GDM1 (cell line): ENCODE results near the gene NOL6.
"Not testable (repeated sequence)": the region's sequence is repeated elsewhere in the genome, so short reads cannot be mapped to it uniquely, and the experiment has no call there.

ENCODE experiments used
- DNase-seq: peaks from one replicate; lab custom pipeline; 2025; lab: John Stamatoyannopoulos, UW

Gene NOL6

DNA sequence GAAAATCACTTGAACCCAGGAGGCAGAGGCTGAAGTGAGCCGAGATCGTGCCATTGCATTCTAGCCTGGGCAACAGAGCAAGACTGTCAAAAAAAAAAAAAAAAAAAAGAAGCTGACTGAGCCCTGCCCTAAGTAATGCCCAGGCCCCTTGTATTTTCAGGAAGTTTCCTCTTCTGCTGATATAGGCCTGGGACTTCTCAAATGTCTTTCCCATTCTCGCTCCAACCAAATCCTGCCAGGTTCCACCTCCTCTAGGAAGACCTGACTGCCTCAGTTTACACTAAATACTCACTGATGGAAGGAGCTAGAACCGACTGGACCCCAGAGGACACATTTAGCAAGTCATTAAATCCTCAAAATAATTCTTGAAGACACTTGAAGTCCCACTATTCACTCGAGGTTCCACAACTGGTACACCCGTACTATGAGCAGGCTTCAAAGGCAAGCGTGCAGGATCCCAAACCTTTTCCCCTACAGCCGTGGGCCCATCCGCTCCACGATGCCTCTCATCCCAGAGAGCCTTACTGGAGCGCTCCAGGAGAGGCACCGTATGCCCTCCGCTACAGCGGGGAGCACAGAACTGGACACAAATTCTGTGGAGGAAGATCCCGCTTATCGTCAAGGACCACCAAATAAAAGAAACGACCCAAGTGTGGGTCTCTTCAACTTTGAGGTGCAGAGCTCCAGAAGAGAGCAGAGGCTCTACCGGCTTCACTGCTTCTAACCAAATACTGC, 676 bp downstream of the NOL6 start:
- DNase-seq, result no peak

DNA sequence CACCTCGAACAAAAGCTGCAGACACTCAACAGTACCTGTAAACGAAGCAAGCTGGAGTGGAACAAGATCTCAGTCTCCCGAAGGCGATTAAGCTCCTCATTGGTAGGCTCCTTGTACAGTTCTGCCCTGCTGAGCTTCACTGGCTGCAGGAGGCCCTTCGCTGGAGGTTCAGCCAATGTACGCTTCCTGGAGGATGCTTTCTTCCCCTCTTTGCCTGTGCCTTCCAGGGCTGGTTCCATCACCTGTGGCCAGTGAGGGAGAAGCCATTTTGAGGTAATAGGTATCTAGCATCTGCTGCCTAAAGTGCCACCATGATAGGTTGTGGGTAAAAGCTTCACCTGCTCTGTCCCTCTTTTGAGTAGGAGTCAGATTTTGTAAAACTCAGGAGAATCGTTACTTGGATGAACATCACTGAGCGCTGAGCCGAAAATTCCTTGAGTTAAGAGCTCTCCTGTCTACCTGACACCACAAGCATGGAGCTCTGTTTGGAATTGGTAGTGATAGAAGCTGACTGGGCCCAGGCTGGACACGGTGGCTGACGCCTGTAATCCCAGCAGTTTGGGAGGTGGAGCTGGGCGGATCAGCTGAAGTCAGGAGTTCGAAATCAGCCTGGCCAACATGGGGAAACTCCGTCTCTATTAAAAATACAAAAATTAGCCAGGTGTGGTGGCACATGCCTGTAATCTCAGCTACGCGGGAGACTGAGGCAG, 1.4 kb downstream of the NOL6 start:
- no peak for DNase-seq

DNA sequence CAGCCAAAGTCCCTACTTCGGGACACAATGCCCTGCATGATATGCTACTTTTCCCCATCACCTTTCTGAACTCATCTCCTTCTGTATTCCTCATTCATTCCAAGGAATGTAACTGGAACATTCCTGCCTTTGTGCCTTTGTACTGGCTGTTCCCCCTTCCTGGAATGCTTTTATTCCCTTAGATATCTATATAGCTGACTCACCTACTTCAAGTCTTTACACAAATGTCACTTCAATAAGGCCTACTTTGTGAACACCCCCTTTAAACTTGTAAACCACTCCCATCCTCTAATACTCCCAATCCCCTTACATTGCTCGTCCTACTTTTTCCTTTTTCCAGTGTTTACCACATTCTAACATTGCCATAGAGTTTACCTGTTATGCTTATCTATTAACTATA, 2.4 kb downstream of the NOL6 start:
- no peak for DNase-seq

DNA sequence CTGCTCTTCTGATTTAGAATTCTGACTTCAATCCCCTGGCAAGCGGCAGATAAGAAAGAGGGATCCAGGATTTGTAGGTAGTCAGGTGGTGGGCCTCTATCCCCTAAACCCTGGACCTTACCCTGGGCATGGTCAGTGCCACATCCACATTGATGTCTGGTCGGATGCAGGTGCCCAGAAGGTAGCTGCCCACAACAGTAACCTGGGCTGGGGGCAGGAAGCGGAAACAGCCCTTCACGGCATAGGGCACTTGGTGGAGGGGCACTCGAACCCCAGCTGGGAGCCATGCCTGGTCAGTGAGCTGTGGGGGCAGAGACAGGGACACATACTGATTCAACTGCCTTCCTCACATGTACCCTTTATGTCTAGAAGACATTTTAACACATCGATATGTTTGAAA, 3.8 kb downstream of the NOL6 start:
- DNase-seq, result no peak

DNA sequence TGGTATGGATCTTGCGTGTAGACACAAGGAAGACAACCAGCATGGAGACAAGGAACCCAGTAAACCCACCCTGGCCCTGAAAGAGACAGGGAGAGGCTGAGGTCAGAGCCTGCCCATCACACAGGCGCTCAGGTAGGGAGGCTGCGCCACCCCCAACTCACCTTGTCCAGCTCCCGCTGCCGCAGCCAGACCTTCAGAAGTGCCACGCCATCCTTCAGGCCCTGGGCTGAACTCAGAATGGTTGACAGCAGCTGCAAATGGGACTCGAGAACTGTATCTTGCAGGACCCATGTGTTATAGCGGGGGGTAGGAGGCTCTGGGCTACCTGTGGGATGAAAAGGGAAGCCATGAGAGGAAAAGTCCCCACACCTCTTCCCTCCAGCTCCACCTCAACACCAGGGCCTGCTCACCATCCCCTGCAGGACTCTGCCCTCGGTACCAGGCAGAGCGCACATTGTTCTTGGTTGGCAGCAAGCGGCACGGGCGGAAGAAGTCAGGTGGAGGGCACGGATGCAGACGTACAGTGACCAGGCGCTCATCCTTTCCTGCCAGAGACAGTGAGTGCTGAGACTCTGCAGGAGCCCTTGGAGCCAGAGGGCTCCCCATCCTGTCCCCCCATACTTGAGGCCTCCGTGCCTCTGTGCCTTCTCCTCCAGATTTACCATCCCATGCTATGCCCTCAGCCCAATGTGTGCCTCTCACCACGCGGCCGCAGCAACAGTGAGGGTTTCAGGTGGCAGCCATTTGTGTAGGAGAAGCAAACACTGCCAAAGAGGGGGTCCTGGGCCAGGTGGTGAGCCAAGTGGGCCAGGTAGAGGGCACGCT, 4.7 kb downstream of the NOL6 start:
- no peak for DNase-seq

DNA sequence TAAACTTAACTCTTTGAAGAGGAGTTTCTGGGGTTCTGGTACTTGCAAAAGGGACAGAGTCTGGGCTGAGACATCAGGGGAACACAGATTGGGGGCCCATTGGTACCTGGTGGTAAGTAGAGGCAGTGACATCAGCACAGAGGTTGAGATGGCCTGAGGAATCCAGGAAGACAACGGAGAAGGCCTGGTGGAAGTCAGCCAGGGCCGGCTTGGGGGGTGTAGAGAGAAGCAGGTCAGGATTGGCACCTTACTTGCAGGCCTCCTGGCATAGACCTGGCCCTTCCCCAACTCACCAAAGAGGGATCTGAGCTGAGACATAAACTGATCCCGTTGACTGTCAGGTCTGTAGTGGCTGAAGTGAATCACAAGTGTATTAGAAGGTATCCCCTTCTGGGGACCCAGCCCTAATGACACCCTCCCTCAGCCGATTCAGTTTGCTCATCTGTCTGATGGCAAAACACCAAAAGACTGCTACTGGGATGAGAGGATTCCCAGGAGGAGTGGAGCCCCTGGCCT, 5.5 kb downstream of the NOL6 start:
- DNase-seq, result no peak

DNA sequence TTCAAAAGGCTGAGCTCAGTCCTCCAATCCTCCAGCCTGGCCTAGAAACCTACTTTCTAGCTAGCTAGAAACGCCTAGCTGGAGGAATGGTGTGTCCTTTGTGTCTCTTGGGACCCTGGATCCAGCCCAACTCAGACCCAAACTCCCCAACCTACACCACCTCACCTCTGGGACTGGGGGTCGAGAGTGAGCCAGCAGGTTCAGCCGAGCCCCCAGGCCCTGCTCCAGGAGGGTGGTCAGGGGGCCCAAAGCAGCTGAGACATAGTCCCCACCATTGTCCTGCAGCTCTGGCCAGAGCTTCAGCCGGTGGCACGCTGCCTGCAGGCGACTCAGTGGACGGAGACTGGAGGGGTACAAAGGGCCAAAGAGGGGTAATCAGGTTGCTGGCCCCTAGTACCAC, 6.2 kb downstream of the NOL6 start:
- DNase-seq, result no peak

DNA sequence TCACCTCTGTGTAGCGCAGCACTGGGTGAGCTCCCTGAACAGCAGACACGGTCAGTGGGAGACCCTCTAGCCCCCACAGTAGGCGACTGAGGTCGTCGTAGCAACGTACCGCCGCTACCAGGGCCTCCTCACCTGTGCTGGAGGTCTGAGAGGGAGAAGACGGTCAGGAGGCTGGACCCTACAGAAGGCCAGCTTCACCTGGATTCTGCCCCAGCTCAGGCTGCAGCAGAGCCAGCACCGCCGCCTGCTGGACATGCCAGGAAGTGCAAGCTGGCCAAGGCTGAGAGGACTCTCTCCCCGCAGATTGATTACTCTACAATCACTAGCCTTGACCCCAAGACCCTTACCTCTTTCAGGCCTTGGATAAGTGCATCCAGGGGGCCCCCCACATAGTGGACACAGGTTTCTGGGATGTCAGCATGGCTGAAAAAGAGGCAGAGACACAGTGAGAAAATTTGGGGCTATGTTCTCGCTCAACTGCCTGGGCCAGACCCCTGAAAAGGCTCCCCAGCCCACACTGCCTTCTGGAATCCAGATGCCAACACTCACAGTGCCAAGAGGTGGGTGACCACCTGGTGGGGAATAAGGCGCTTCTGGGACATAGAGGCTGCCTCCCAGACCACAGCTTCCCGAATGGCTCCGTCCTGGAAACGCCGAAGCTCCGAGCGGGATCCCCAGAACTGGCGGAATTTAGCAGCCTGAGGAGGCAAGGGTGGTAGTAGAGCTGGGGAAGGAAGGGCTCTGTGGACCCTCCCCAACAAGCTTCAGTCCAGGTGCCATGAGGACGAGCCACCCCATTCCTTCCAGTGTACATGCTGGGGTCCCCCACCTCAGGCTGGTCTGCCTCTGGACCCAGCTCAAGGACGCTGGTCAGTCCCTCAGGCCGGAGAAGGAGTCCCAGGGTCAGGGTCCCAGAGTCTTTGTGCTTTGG, 6.9 kb downstream of the NOL6 start:
- DNase-seq, result no peak

DNA sequence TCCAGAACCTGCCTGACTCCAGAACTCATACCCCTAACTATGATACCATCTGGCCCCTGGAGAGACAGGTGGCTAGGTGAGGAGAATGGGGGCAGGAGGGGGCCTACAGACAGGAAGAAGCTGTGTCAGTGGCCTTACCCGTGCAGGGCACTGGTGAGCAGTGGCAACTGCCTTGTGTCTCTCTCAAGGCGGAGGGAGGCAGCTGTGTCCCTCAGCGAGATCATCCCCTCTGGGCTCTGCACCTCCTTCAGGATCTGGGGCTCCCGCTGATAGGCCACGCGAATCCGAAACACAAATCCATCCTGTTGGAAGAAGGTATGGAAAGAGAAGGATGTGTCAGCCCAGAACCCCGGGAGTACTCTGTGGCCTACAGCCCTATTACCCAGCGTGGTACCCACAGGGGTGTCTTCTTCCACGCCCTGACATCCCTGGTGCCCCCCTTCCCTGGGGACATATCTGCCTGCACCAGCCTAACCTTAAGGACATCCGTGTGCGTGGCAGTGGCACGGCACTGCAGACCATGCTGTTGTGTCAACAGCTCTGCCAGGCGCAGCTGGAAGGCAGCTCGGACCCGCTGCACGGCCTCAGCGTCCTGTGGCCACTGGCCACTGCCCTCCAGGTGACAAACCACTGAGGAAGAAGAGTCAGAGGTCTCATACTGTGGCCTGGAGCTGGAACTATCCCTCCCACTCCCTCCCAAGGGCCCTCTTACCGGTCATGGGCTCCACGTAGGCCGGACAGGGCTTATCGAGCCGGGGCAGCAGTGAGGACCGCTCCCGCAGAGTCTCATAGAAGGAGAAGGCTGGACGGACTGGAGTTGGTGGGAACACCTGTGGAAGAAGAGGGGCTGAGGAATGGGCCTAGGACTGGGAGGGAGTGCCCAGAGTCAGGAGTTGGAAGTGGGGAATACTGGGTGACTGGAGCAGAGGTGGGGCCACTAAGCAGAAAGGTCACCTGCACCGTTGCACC, 7.8 kb downstream of the NOL6 start:
- no peak for DNase-seq

DNA sequence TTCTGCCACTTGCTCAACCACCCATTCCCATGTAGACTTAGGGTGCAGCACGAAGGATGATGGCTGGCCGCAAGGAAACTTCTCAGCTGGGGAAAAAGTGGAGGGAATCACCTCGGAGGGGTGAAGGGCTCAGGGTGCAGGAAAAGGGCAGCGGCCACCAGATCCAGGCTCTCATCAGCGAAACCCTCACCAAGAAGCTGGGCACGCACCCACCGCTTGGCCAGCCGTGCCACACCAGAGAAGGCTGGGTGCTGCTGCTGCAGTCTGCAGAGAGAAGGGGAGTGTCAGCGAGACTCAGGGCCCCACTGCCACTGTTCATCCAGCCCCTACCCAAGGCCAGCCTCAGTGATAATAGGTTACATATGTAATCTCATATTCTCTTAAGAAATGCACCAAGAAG, 8.6 kb downstream of the NOL6 start:
- no peak for DNase-seq

DNA sequence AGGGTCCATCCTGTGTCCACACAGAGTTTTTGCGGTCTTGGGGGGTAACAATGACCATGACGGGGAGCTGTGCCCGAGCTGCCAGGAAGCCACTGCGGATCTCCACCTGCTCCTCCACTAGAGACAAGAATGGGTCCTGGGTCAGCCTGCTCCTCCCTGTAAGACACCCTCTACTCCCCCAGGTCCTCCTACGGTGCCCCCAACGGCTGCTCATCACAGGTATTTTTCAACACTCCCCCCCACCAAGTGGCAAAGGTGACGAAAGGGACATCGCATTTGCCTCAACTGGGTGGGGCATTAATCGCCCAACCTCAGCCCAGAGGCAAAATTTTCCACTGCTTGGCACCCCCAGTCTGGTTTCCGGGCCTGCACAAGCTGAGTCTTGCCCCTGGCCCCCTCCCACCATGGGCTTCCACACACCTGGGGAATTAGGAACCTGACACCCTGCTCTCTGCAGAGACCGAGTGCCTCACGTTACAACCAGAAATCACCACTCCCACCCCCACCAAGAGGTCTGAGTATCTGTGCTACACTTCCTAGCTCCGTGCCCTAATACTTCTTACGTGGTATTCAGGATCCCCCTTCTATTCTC, 9.6 kb downstream of the NOL6 start:
- DNase-seq, result no peak

DNA sequence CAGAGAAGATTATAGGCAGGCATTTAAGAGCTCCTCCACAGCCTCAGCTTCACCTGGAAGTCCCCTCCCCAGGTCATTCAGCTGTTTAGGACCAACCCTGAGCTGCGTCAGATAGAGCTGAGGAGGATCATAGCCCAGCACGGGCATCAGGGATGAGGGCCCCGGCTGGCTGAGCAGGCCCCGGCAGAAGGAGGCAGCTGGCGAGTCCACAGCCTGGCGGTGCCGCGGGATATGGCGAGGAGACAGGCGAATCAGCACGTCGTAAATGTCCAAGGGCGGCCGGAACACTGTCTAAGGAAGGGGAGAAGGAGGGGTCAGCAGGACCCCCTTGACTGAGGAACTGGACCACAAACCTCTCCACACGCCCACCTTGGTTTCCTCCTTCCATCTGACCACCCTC, 10.6 kb downstream of the NOL6 start:
- DNase-seq, result no peak

DNA sequence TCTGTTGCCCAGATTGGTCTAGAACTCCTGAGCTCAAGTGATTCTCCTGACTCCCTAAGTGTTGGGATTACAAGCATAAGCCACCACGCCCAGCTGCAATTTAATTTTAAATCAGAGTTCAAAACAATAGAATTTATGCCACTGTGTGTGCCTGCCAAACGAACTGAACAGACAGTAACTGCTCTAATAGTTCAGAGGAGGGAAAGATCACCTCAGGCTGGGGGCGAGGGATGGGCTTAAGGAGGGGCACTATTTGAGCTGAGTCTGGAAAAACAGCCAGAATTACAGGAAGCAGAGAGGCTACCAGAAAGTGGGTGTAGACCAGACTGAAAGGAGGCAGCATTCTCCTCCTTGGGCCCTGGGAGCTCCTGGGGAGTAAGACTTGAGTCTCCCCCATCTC, 12.2 kb downstream of the NOL6 start:
- no peak for DNase-seq

DNA sequence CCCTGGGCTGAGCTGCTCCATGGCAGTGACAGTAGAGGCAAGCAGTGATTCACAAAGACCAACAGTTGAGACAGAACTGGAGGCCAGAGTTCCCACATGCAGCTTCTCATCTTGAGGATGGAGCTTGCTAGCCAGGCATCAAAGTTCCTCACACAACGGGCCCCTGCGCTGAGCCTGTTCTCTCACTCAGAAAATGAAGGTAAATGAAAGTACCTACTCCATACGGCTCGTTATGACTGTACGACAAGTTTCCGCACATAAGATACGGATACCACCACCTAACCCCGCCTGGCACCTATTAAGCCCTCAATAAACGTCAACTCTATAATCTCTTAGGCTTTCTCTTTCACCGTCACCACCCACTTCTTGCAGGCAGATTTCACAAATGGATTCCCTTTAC, 12.9 kb downstream of the NOL6 start:
- no peak for DNase-seq

DNA sequence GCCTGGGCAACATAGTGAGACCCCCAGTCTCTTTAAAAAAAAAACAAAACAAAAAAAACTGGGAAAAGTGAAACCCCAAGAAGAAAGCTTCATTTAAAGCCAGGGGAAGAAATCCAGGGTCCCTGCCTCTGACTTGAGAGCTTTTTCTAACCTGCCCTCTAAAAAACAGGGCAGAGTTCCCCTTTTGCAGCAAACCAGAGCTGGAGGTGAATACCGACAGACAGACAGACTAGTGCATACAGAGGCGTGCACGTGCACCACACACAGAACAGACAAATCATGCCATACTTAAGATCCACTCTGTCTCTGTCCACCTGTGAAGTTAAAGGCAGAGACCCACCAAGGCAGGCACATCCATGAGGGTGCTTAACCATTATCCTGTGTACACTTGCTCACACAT, 14.6 kb downstream of the NOL6 start:
- DNase-seq, result no peak

DNA sequence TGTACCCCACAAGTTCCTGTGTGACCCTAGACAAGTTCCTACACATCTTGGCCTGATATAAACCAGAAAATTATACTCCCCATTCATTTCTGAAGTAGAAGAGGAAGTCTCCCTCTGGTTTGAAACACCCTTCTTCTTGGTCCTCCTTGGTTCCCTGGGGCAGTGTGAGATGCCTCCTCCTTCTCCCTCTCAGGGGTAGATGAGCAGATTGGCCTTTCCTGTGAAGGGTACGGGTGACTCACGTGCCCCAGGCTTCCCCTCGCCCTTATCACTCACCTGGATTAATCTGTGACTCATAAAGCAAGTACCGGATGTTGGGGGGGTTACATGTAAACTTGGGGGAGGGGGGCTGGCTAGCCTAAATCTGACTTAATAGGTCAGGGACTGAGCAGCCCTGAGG, 15.3 kb downstream of the NOL6 start:
- no peak for DNase-seq

DNA sequence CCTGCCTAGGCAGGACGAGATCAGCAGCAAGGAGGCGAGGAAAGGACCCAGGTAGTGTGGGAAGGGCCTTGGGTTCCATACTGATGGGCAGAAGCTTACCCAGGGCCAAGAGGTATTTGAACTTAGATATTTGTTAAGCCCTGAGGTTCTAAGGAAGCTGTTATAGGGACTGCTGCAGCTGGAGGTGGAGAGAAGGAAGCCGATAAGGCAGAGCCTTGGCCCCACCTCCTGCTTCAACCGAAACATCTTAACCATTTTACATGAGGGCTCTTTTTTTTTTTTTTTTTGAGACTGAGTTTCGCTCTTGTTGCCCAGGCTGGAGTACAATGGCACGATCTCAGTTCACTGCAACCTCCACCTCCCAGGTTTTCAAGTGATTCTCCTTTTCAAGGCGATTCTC, 17.8 kb downstream of the NOL6 start:
- DNase-seq, result no peak

DNA sequence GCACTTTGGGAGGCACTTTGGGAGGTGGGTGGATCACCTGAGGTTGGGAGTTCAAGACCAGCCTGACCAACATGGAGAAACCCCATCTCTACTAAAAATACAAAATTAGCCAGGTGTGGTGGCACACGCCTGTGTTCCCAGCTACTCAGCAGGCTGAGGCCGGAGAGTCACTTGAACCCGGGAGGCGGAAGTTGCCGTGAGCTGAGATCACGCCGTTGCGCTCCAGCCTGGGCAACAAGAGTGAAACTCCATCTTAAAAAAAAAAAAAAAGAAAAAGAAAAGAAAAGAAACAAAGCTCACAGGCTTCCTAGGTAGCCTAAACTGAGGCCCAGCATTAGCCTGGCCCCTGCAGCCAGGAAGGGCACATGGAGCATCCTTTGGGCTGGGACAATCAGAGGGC, 18.3 kb downstream of the NOL6 start:
- DNase-seq, result not testable (repeated sequence)

DNA sequence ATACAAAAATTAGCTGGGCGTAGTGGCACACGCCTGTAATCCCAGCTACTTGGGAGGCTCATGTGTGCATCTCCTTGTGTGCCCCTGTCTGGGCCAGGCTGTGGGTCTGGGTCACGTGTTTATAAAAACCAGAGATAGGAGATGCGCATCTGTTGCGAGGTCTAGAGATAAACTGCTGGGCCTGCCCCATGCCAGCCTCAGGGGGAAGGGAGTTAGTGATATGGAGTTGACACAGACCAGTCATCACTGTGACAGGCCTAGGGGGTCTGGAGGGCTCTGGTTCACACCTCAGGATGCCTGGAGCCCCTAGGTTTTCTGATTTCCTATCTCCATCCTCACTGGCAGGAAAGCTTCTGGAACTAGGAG, 19.1 kb downstream of the NOL6 start:
- not testable (repeated sequence) for DNase-seq

DNA sequence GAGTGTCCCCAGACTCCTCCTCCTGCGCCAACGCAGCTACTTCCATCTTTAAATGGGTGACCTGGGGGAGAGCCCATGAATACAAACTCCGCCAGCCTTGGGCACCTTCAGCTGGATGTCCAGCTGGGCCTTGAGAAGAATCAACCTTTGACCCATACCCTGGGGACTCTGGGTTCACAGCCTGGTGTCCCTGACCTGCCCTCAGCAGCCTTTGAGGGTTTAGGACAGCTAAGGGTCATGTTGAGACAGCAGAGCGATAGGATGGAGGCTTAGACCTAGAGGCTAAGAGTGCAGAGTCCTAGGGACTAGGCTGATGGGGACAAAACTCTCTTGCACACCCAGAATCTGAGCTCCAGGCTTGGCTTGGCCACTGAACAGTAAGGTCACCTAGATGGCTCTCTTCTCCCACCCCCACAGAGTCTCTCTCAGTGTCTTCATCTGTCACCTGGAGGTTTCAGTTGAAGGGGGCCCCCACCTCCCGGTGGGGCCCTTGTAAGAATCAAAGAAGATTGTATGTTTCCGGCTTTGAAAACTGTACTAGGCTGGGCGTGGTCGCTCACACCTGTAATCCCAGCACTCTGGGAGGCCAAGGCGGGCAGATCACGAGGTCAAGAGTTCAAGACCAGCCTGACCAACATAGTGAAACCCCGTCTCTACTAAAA, 19.6 kb downstream of the NOL6 start:
- no peak for DNase-seq
